Fibroblast of lung (primary cell): ENCODE results near the gene PRKCI.
"Not testable (repeated sequence)": the region's sequence is repeated elsewhere in the genome, so short reads cannot be mapped to it uniquely, and the experiment has no call there.

Experiments
- CTCF ChIP-seq, 2 donors: IDR thresholded peaks in 1 of 2; conservative IDR thresholded peaks in 1 of 2; 1 replicate in 1 of 2; 2 replicates in 1 of 2; pipeline ENCODE4 v1.5.1; 2011 to 2012; ENCODE audit warnings: low read length in 2 of 2, control low read depth in 1 of 2, inconsistent platforms in 1 of 2, low read depth in 1 of 2, mild to moderate bottlenecking in 1 of 2
- EZH2 ChIP-seq: IDR thresholded peaks from 2 replicates; pipeline ENCODE4 v1.5.1; 2012; ENCODE audit warnings: low read length, control low read depth, mild to moderate bottlenecking; ENCODE audit errors: missing control alignments

- not testable (repeated sequence) for TF ChIP-seq CTCF (conservative IDR thresholded peaks at IDR 0.05 in 1 of 2, IDR thresholded peaks at IDR 0.05 in 1 of 2; ENCODE audit: low read depth in 1 of 2, low read length in 2 of 2); EZH2
Observed at GRCh38 chr3:170269673-170270254, 47.5 kb downstream of the PRKCI start.
